Stimulated activated CD8-positive, alpha-beta memory T cell treated with anti-CD3 and anti-CD28 coated beads, Interleukin-12 subunit alpha, Interleukin-12 subunit beta, amount 100 ng/mL, for 4 hours (primary cell): Measurements from ENCODE around the gene GRB7.
"Not testable (repeated sequence)": the region's sequence is repeated elsewhere in the genome, so short reads cannot be mapped to it uniquely, and the experiment has no call there.

ENCODE experiments used
- DNase-seq: peaks from one replicate; pipeline ENCODE4 v3.0.0-alpha.2; 2020; ENCODE audit warnings: low read depth

Gene GRB7

GRCh38 chr17:39709319-39709997, 28.3 kb upstream of the GRB7 start:
- no peak for DNase-seq

GRCh38 chr17:39709998-39710964, 27.5 kb upstream of the GRB7 start:
- DNase-seq, result no peak

DNA sequence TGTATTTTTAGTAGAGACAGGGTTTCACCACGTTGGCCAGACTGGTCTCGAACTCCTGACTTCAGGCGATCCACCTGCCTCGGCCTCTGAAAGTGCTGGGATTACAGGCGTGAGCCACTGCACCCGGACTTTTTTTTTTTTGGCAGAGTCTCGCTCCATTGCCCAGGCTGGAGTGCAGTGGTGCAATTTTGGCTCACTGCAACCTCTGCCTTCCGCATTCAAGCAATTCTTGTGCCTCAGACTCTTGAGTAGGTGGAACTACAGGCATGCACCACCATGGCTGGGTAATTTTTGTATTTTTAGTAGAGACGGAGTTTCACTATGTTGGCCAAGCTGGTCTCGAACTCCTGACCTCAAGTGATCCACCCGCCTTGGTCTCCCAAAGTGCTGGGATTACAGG, 26.7 kb upstream of the GRB7 start:
- not testable (repeated sequence) for DNase-seq

DNA sequence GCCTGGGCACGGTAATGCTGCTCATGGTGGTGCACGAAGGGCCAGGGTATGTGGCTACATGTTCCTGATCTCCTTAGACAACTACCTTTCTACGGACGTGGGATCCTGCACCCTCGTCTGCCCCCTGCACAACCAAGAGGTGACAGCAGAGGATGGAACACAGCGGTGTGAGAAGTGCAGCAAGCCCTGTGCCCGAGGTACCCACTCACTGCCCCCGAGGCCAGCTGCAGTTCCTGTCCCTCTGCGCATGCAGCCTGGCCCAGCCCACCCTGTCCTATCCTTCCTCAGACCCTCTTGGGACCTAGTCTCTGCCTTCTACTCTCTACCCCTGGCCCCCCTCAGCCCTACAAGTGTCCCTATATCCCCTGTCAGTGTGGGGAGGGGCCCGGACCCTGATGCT, 25.9 kb upstream of the GRB7 start:
- DNase-seq, result no peak

DNA sequence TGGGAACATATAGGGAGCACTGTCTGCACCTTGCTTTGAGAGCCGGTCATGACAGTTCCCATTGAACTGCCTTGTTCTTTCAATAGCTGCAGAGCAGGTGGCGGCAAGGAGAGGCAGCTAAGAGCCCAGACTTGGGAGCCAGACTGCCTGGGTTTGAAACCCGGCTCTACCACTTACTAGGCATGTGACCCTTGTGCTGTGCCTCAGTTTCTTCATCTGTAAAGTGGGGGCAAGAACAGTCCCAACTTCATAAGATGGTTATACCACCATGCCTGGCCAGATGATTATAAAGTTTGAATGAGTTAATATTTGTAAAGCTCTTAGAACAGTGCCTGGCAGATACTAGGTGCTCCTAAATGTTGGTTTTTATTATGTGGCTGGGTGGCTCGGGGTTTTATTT, 23.5 kb upstream of the GRB7 start:
- DNase-seq, result no peak

- DNase-seq, result no peak
These were observed 22.2 kb upstream of the GRB7 start for GRCh38 chr17:39715375-39716072.

DNA sequence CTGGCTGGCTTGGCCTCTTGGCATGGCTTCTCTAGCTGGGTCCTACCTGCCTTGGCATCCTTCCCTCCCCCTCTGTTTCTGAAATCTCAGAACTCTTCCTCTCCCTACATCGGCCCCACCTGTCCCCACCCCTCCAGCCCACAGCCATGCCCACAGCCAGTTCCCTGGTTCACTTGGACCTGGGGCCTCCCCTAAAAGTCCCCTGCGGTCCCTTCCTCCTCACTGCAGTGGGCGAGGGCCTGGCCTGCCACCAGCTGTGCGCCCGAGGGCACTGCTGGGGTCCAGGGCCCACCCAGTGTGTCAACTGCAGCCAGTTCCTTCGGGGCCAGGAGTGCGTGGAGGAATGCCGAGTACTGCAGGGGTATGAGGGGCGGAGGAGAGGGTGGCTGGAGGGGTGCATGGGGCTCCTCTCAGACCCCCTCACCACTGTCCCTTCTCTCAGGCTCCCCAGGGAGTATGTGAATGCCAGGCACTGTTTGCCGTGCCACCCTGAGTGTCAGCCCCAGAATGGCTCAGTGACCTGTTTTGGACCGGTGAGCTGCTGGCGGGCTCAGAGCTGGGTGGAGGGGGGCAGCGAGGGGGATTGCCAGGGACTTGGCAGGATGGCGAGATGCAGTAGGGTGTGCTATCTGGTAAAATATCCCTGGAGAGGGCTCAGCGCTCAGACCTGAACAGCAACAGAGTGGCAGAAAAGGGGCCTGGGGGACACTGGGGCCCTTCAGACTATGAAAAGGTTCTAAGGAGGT, 21.5 kb upstream of the GRB7 start:
- DNase-seq, result no peak

- no peak for DNase-seq
These were observed 20.7 kb upstream of the GRB7 start for GRCh38 chr17:39716879-39717536.

- no peak for DNase-seq
These were observed 20.1 kb upstream of the GRB7 start for GRCh38 chr17:39717660-39718059.

- DNase-seq, result no peak
These were observed 18.0 kb upstream of the GRB7 start for GRCh38 chr17:39719563-39720355.

DNA sequence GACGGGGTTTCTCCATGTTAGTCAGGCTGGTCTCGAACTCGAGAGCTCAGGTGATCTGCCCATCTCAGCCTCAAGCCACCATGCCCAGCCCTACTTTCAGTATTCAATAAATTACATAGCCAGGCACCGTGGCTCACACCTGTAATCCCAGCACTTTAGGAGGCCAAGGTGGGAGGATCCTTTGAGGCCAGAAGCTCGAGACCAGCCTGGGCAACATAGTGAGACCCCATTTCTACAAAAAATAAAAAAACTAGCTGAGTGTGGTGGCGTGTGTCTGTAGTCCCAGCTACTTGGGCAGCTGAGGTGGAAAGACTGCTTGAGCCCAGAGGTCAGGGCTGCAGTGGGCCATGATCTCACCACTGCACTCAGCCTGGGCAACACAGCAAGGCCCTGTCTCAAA, 15.6 kb upstream of the GRB7 start:
- no peak for DNase-seq

DNA sequence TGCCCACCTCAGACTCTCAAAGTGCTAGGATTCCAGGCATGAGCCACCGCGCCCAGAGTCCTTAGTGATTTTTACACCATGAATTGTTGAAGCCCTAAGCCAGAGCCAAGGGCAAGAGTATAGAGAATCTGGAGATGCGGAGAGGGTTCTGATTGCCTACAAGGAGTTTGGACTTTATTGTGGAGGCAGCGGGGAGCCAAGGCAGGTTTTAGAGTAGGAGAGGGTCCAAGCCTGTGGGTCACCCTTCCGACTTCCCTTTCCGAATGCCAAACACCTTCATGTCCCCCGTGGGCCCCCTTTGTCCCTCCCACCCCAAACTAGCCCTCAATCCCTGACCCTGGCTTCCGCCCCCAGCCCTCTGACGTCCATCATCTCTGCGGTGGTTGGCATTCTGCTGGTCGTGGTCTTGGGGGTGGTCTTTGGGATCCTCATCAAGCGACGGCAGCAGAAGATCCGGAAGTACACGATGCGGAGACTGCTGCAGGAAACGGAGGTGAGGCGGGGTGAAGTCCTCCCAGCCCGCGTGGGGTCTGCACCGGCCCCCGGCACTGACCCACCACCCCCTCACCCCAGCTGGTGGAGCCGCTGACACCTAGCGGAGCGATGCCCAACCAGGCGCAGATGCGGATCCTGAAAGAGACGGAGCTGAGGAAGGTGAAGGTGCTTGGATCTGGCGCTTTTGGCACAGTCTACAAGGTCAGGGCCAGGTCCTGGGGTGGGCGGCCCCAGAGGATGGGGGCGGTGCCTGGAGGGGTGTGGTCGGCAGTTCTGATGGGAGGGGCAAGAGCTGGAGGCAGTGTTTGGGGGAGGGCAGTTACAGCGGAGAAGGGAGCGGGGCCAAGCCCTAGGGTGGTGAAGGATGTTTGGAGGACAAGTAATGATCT, 14.5 kb upstream of the GRB7 start:
- no peak for DNase-seq

GRCh38 chr17:39724731-39725130, 13.0 kb upstream of the GRB7 start:
- no peak for DNase-seq

DNA sequence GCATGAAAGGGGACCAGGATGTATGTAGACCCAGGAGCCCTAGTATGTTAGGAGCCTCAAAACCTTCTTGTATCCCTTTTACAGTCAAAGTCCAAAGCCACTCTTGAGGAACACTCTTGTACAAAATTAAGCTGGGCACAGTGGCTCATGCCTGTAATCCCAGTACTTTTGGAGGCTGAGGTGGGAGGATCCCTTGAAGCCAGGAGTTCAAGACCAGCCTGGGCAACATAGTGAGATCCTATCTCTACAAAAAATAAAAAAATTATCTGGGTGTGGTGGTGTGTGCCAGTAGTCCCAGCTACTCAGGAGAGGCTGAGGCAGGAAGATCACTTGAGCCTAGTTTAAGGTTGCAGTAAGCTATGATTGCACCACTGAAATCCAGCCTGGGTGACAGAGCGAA, 11.8 kb upstream of the GRB7 start:
- not testable (repeated sequence) for DNase-seq

GRCh38 chr17:39726617-39727016, 11.1 kb upstream of the GRB7 start:
- no peak for DNase-seq

GRCh38 chr17:39727556-39727955, 10.2 kb upstream of the GRB7 start:
- DNase-seq, result no peak

DNA sequence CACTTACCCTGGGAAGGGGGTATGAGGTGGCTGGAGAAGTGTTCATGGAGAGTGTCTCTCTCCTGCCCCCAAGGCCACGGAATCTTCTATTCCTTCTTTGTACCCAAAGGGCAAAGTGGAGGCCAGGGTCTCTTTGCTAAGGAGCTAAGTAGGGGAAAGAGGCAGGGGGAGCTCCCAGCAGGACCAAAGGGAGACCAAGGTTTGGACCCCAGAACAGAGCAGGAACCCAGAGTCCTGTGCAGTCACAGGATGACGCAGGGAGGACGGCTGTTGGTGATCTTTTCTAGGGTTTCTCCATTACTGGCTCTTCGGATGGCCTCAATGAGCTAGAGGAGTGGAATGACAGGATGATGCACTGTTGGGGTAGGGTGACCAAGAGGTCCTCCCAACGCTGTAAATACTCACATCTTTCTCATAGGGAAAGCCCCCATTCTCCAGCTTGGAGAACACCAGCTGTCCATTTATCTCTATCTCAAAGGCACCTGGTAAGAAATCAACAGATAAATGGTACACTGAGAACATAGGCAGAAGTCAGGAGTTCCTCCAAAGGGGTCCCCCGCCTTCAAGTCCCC, 8.4 kb upstream of the GRB7 start:
- no peak for DNase-seq

DNA sequence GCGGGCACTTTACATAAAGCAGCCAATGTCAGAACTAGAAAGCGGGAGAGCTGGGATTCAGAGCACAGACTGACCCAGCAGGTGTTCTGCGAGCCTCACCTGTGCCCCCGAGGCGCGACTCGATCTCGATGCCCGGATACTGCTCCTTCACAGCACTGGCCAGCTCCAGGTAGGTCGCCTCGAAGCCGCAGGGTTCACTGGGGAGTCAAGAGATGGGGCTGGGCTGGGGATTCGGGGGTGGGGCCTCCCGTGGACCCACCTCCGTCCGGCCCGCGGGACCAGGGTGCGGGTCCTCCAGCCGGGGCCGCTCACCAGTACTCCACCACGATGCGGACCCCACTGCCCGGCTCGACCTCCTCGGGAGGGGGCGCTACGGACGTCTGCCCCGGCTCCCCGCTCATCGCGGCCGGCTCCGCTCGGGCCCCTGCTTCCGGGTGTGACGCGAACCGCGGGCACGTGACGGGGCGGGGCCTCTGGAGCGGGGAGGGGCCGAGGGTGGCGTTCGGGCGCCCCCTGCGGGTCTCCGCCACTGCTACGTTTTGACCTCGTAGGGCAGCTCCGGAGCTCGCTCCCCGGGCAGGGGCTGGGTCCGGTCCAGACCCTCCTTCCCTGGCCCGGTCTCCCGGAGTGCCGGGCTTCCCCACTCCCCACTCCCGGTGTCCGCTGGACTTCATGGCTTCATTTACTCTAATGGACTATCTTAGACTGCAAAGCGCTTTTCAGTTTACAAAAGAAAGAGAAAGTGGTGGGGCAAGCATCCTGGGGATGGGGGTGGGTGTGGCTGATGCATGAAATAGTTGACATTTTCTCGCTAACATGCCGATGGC, 7.4 kb upstream of the GRB7 start, which contains the start of gene MIEN1:
MIEN1 (minus strand) TSS at position 438 of the 827 bp plus-strand sequence; CDS start at position 401, 37 bp downstream.
- peak; percentile 91 for DNase-seq
